Gastroesophageal sphincter (tissue), 4 donors: Measurements from ENCODE around the gene PAK1IP1. TPM values are rescaled to one million over a fixed set of nuclear protein-coding genes. Genes with fewer than 3 reads are reported as not detected.

Source experiments
- ATAC-seq: fragments of 150-250 bp; one replicate; pipeline ENCODE4 v1.9.1; 2016; ENCODE audit warnings: mild to moderate bottlenecking, moderate library complexity
- H3K27ac ChIP-seq, 4 donors: fragments of 200-600 bp; sonication (generic) in 3 of 4; 1 replicate in 3 of 4; 2 replicates in 1 of 4; pipeline ENCODE4 v1.5.1; 2016 to 2019
- H3K27me3 ChIP-seq: fragments of 200-600 bp; sonication (generic); one replicate; pipeline ENCODE4 v1.5.1; 2019
- H3K36me3 ChIP-seq, 2 donors: fragments of 200-600 bp; sonication (generic); one replicate each; pipeline ENCODE4 v1.5.1; 2019; ENCODE audit warnings: control low read depth in 1 of 2
- H3K4me1 ChIP-seq, 3 donors: fragments of 200-600 bp; sonication (generic); 1 replicate in 2 of 3; 2 replicates in 1 of 3; pipeline ENCODE4 v1.5.1; 2016 to 2019; ENCODE audit warnings: control low read depth in 2 of 3
- H3K4me3 ChIP-seq, 2 donors: fragments of 200-600 bp; sonication (generic); one replicate each; pipeline ENCODE4 v1.5.1; 2019; ENCODE audit warnings: mild to moderate bottlenecking in 1 of 2, moderate library complexity in 1 of 2
- H3K9me3 ChIP-seq, 3 donors: fragments of 200-600 bp; sonication (generic); one replicate each; pipeline ENCODE4 v1.5.1; 2017 to 2019; ENCODE audit warnings: control low read depth in 2 of 3
- EP300 ChIP-seq: sonication (generic); formaldehyde crosslinking; IDR thresholded peaks from one replicate; pipeline ENCODE4 v1.6.1; 2017; ENCODE audit warnings: antibody characterized with exemption, mild to moderate bottlenecking
- POLR2A ChIP-seq, 2 donors: fragments of 450-650 bp; IDR thresholded peaks; one replicate each; pipeline ENCODE4 v1.6.1; 2017; ENCODE audit warnings: antibody characterized with exemption in 2 of 2, mild to moderate bottlenecking in 2 of 2, moderate library complexity in 1 of 2
- POLR2AphosphoS5 ChIP-seq: sonication (generic); formaldehyde crosslinking; IDR thresholded peaks from one replicate; pipeline ENCODE4 v1.6.1; 2017; ENCODE audit warnings: antibody characterized with exemption
- WGBS, 2 donors: methylation state at CpG; one replicate each; pipeline ENCODE4 v1.1.5; 2018; ENCODE audit warnings: low coverage in 1 of 2; 5-methylcytosine and 5-hydroxymethylcytosine counted together
- total RNA-seq, 4 donors: library from RNA; depleted of rRNA; stranded (reverse); fragments of >200 nt; gene quantifications; one replicate each; pipeline ENCODE4 v1.1.0, GENCODE V29; 2016
- TF ChIP-seq, protein P1 (sequence below), 4 experiments: fragments of 200-600 bp in 2 of 4; fragments of 450-650 bp in 2 of 4; sonication (generic) in 1 of 4; IDR thresholded peaks; one replicate each; pipeline ENCODE4 v1.5.1; 2017 to 2019; ENCODE audit warnings: antibody characterized with exemption in 4 of 4, mild to moderate bottlenecking in 2 of 4, moderate library complexity in 2 of 4

PAK1IP1 gene
- total RNA-seq, 4 donors from 2014 or later = 9.4 to 14.6 (median 12.5) TPM

DNA sequence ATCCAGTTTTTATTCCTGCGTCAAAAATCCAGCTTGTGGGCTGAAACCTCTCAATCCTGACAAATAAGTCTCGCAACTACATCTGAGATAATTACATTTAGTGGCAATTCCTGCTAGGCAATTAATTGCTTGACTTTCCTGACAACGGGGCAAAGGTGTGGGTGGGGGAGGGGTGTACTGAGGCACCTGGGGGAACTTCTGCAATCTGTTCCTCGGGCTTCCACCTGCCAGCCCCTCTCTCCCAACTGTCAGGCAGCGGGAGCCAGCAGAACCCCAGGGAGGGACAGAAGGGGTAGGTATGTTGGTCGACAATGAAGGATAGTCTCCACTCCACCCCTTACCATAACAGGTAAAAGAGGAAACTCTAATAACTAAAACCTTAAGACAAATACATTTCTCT is 7.2 kb upstream of the PAK1IP1 start:
- Histone ChIP-seq H3K4me3 (no peak overlapping the region), H3K36me3 (no peaks in the 10 kb centered on the region), H3K9me3 (no peaks in the 10 kb centered on the region), H3K27ac (no peak overlapping the region), H3K4me1 (no peaks in the 10 kb centered on the region), H3K27me3 (no peaks in the 10 kb centered on the region)
- no peak for ATAC-seq
- WGBS, 2 donors = 35 to 80% methylated on average over 2 to 5 of the region's 6 CpGs
- TF ChIP-seq EP300 (no peak), POLR2A (IDR thresholded peaks at IDR 0.05) (no peak), POLR2AphosphoS5 (no peak)
- TF ChIP-seq, protein P1, sequence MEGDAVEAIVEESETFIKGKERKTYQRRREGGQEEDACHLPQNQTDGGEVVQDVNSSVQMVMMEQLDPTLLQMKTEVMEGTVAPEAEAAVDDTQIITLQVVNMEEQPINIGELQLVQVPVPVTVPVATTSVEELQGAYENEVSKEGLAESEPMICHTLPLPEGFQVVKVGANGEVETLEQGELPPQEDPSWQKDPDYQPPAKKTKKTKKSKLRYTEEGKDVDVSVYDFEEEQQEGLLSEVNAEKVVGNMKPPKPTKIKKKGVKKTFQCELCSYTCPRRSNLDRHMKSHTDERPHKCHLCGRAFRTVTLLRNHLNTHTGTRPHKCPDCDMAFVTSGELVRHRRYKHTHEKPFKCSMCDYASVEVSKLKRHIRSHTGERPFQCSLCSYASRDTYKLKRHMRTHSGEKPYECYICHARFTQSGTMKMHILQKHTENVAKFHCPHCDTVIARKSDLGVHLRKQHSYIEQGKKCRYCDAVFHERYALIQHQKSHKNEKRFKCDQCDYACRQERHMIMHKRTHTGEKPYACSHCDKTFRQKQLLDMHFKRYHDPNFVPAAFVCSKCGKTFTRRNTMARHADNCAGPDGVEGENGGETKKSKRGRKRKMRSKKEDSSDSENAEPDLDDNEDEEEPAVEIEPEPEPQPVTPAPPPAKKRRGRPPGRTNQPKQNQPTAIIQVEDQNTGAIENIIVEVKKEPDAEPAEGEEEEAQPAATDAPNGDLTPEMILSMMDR (IDR thresholded peaks at IDR 0.05) = no peak

DNA sequence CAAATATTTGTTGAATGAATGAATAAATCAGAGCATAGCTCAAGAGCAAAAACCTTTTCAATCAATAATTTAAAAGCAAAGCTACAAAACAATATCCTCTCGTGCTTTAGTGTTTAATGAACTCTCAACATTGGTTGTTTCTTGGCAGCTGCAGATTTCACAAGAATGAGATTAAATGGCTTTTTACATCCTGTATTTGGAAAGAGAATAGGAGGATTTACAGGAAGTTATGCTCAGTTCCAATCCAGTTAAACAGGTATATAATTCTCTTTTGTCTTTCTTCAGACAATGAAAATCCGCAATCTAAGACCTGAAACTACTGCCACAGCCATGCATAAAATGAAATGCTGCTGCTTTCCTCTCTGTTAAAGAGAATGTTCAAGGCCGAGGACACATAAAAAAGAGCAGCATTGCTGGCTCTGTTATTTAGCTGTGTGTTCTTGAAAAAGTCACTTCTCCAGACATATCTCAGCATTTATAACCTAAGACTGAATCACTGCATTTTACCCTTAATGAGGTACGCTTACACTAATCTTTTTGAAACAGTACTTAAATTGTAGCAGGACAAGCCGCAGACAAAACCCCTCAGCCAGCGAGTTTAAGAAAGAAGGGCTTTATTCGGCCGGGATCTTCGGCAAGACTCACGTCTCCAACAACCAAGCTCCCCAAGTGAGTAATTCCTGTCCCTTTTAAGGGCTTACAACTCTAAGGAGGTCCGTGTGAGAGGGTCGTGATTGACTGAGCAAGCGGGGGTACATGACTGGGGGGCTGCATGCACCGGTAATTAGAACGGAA is 3.9 kb upstream of the PAK1IP1 start:
- WGBS, 2 donors = 60 to 73% methylated on average over 11 to 15 of the region's 15 CpGs
- H3K27me3 ChIP-seq = no peaks in the 10 kb centered on the region
- no peak for ATAC-seq
- H3K4me3 ChIP-seq = no peak overlapping the region
- H3K27ac ChIP-seq = no peak overlapping the region
- H3K36me3 ChIP-seq = no peaks in the 10 kb centered on the region
- peaks cover 0 to 22% (median 15%) of the 10 kb centered on the region in 3 donors for H3K4me1 ChIP-seq
- H3K9me3 ChIP-seq = no peaks in the 10 kb centered on the region
- TF ChIP-seq, protein P1 (IDR thresholded peaks at IDR 0.05) = no peak
- TF ChIP-seq POLR2AphosphoS5 (no peak), POLR2A (IDR thresholded peaks at IDR 0.05) (no peak), EP300 (no peak)

GRCh38 chr6:10692965-10693538 is 1.7 kb upstream of the PAK1IP1 start:
- peaks cover 0 to 32% (median 19%) of the 10 kb centered on the region in 3 donors for H3K4me1 ChIP-seq
- 97% methylated on average over 7 of the region's 8 CpGs for WGBS, 2 donors
- H3K9me3 ChIP-seq = no peaks in the 10 kb centered on the region
- ATAC-seq = no peak
- no peaks in the 10 kb centered on the region for H3K27me3 ChIP-seq
- TF ChIP-seq POLR2A (IDR thresholded peaks at IDR 0.05) = no peak
- no peak for TF ChIP-seq EP300
- TF ChIP-seq POLR2AphosphoS5 = no peak
- peaks cover 0 to 7% of the 10 kb centered on the region in 2 donors for H3K36me3 ChIP-seq
- no peak overlapping the region for H3K27ac ChIP-seq
- peak overlapping the region in 1 of 2 donors; percentile 74 for H3K4me3 ChIP-seq

DNA sequence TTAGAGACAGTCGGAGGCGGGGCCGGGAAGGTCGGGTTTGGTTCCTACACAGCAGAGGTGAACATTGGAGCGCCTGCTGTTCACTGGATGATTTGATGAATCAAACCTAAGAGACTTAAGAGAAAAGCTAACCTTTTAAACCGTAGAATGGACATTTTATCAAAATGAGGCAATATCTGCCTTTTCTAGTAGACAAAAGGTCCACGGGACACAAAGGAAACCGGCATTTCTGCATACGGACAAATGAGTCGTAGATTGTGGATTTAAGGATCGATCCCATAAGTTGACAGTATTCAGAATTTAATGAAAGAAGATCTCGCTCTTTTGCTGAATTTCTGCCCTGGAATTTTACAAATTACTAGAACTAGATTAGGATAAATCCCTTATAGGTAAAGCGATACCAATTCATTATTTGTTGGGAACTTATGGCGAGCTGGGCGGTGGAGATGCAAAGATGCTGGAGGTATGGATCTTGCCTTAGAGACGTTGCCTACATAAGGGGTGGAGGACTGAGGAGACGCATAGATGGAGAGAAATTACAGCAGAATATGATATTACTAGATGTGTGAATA is 400 bp downstream of the PAK1IP1 start:
- Histone ChIP-seq H3K27me3 (no peaks in the 10 kb centered on the region), H3K4me3 (peak overlapping the region; percentile 61 to 74), H3K9me3 (no peaks in the 10 kb centered on the region), H3K4me1 (peaks cover 0 to 32% (median 19%) of the 10 kb centered on the region in 3 donors), H3K27ac (peak overlapping the region; percentile 73 to 94 (median 90)), H3K36me3 (peaks cover 0 to 28% of the 10 kb centered on the region in 2 donors)
- ATAC-seq = no peak
- WGBS, 2 donors = 0 to 2% methylated on average over 13 to 17 of the region's 17 CpGs
- TF ChIP-seq, protein P1 (IDR thresholded peaks at IDR 0.05) = no peak
- TF ChIP-seq POLR2AphosphoS5 (no peak), EP300 (no peak), POLR2A (IDR thresholded peaks at IDR 0.05) (no peak)

GRCh38 chr6:10696655-10697054 is 1.9 kb downstream of the PAK1IP1 start:
- H3K27ac ChIP-seq = no peak overlapping the region
- H3K4me3 ChIP-seq = no peak overlapping the region
- 83 to 87% methylated on average over 1 to 3 of the region's 4 CpGs for WGBS, 2 donors
- ATAC-seq = no peak
- no peaks in the 10 kb centered on the region for H3K27me3 ChIP-seq
- H3K4me1 ChIP-seq = peaks cover 0 to 32% (median 19%) of the 10 kb centered on the region in 3 donors
- TF ChIP-seq, protein P1 (IDR thresholded peaks at IDR 0.05) = no peak
- TF ChIP-seq EP300 = no peak
- no peak for TF ChIP-seq POLR2AphosphoS5
- no peak for TF ChIP-seq POLR2A (IDR thresholded peaks at IDR 0.05)
- peaks cover 0 to 43% of the 10 kb centered on the region in 2 donors for H3K36me3 ChIP-seq
- H3K9me3 ChIP-seq = no peaks in the 10 kb centered on the region
